ENCODE results near the gene BCL11A. TPM values are rescaled to one million over a fixed set of nuclear protein-coding genes. Genes with fewer than 3 reads are reported as not detected.

The BCL11A gene
- total RNA-seq = 27.1 TPM
- long read RNA-seq, full-length matches to known transcripts = 7 of 13 reads
- long read RNA-seq, partial matches to known transcripts = 4 of 13 reads
- long read RNA-seq, other reads (novel, unspliced or antisense) = 2 of 13 reads

- peaks cover 99% of the 10 kb centered on the region for H3K27me3 ChIP-seq (ENCODE audit: low read depth)
Observed at GRCh38 chr2:60553495-60554073, at the start of gene BCL11A. TSS of gene BCL11A (minus strand) at chr2:60553654. CDS start at chr2:60553270, 384 bp downstream.

GRCh38 chr2:60602828-60603532 is 49.5 kb upstream of the BCL11A start:
- DNase-seq = no peak
- TF ChIP-seq, protein P1, sequence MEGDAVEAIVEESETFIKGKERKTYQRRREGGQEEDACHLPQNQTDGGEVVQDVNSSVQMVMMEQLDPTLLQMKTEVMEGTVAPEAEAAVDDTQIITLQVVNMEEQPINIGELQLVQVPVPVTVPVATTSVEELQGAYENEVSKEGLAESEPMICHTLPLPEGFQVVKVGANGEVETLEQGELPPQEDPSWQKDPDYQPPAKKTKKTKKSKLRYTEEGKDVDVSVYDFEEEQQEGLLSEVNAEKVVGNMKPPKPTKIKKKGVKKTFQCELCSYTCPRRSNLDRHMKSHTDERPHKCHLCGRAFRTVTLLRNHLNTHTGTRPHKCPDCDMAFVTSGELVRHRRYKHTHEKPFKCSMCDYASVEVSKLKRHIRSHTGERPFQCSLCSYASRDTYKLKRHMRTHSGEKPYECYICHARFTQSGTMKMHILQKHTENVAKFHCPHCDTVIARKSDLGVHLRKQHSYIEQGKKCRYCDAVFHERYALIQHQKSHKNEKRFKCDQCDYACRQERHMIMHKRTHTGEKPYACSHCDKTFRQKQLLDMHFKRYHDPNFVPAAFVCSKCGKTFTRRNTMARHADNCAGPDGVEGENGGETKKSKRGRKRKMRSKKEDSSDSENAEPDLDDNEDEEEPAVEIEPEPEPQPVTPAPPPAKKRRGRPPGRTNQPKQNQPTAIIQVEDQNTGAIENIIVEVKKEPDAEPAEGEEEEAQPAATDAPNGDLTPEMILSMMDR (IDR thresholded peaks at IDR 0.05; ENCODE audit: borderline replicate concordance) = no peak
- no peak overlapping the region for H3K27ac ChIP-seq (replicated peaks)
- H3K4me3 ChIP-seq = no peak overlapping the region
- intact Hi-C loops (cut with micrococcal nuclease) = no loop called here
- H3K9me3 ChIP-seq (replicated peaks) = peaks cover 12% of the 10 kb centered on the region
- peaks cover 62% of the 10 kb centered on the region for H3K27me3 ChIP-seq (ENCODE audit: low read depth)
- H3K36me3 ChIP-seq = no peaks in the 10 kb centered on the region
- H3K4me1 ChIP-seq = no peaks in the 10 kb centered on the region

More at GRCh38 chr2:60553495-60554073, at the start of gene BCL11A:
- TF ChIP-seq, protein P1 (IDR thresholded peaks at IDR 0.05; ENCODE audit: borderline replicate concordance) = no peak
- H3K4me1 ChIP-seq = peaks cover 80% of the 10 kb centered on the region
- H3K27ac ChIP-seq (replicated peaks) = peak within 1 kb of the TSS; percentile 87
- H3K36me3 ChIP-seq = no peaks in the 10 kb centered on the region
- intact Hi-C loops (cut with micrococcal nuclease) = loop anchor here (5.0 kb wide), 1 partner anchor 216 kb away; no protein-coding TSS in a partner anchor
- no peaks in the 10 kb centered on the region for H3K9me3 ChIP-seq (replicated peaks)
- peak; percentile 56 for DNase-seq
- peak within 1 kb of the TSS; percentile 73 for H3K4me3 ChIP-seq

GRCh38 chr2:60602388-60602787 is 48.9 kb upstream of the BCL11A start:
- no peaks in the 10 kb centered on the region for H3K4me1 ChIP-seq
- no peak for DNase-seq
- H3K27me3 ChIP-seq (ENCODE audit: low read depth) = peaks cover 56% of the 10 kb centered on the region
- intact Hi-C loops (cut with micrococcal nuclease) = no loop called here
- H3K27ac ChIP-seq (replicated peaks) = no peak overlapping the region
- peaks cover 12% of the 10 kb centered on the region for H3K9me3 ChIP-seq (replicated peaks)
- TF ChIP-seq, protein P1 (IDR thresholded peaks at IDR 0.05; ENCODE audit: borderline replicate concordance) = no peak
- no peak overlapping the region for H3K4me3 ChIP-seq
- H3K36me3 ChIP-seq = no peaks in the 10 kb centered on the region

GRCh38 chr2:60598271-60598670 is 44.8 kb upstream of the BCL11A start:
- H3K27me3 ChIP-seq (ENCODE audit: low read depth) = peaks cover 43% of the 10 kb centered on the region
- H3K27ac ChIP-seq (replicated peaks) = no peak overlapping the region
- H3K4me3 ChIP-seq = no peak overlapping the region
- TF ChIP-seq, protein P1 (IDR thresholded peaks at IDR 0.05; ENCODE audit: borderline replicate concordance) = no peak
- H3K9me3 ChIP-seq (replicated peaks) = peaks cover 24% of the 10 kb centered on the region
- no peaks in the 10 kb centered on the region for H3K4me1 ChIP-seq
- no peaks in the 10 kb centered on the region for H3K36me3 ChIP-seq
- intact Hi-C loops (cut with micrococcal nuclease) = no loop called here
- DNase-seq = no peak

DNA sequence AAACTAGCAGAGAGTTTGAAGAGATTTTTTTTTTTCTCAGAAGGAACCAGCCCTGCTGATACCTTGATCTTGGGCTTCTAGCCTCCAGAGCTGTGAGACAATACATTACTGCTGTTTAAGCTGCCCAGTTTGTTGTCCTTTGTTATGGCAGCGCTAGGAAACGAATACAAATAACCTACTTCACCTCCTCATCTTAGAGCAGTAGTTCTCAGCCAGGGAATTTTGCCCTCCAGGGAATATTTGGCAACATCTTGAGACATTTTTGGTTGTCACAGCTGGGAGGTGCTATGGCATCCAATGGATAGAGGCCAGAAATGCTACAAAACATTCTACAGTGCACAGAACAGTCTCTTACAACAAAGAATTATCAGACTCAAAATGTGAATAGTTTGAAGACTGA is 43.9 kb upstream of the BCL11A start:
- intact Hi-C loops (cut with micrococcal nuclease) = no loop called here
- TF ChIP-seq, protein P1 (IDR thresholded peaks at IDR 0.05; ENCODE audit: borderline replicate concordance) = no peak
- H3K9me3 ChIP-seq (replicated peaks) = peaks cover 33% of the 10 kb centered on the region
- H3K4me1 ChIP-seq = no peaks in the 10 kb centered on the region
- H3K36me3 ChIP-seq = no peaks in the 10 kb centered on the region
- no peak overlapping the region for H3K27ac ChIP-seq (replicated peaks)
- no peak for DNase-seq
- peaks cover 38% of the 10 kb centered on the region for H3K27me3 ChIP-seq (ENCODE audit: low read depth)
- H3K4me3 ChIP-seq = no peak overlapping the region

All from left ventricle myocardium inferior (tissue), 1 donor.